Measurements from ENCODE around the gene NPL.

Gene NPL

DNA sequence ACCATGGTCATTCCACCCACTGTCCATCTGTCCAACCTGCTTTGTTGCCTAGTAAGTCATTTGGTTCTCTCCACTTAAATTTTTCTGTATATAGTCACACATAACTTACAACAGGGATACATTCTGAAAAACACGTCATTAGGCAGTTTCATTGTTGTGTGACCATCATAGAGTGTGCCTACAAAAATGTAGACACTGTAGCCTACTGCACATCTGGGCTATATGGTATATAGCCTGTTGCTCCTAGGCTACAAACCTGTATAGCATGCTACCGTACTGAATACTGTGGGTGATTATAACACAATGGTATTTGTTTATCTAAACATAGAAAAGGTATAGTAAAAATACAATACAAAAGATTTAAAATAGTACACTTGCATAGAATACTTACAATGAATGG lies 10.0 kb upstream of the NPL start:
- DNase-seq, result no peak

DNA sequence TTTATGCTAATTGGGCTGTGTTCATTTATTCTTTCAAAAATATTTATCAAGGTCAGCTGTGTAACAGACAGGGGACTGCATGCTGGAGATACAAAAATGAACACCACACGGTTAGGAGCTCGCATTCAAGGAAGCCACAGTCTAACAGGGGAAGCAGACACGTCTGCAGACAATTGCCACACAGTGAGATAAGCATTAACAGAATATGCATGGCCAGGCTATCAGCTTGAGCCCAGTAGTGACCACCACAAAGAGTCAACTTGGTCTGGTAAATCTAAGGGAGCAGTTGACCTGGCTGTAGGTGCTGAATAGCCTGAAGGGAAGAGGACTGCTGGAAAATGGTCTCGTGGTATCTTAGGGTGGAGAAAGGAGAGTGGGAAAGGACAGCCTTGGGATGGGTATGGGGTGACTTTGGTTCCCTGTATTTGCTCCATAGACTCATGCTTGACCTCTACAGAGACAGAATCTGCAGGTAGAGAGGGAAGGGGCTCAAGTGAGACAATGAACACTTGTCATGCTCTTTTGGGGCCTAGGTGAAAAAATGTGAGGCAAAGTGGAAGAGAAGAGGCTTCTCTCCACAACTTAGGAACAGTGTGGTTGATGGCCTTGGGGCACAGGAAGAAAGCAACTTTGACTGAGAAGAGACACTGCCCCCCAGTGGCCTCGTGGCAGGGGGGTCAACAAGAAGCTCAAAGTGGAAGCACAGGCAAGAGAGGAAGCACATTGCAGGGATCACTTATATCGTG lies 7.6 kb upstream of the NPL start:
- peak; percentile 80 for DNase-seq

DNA sequence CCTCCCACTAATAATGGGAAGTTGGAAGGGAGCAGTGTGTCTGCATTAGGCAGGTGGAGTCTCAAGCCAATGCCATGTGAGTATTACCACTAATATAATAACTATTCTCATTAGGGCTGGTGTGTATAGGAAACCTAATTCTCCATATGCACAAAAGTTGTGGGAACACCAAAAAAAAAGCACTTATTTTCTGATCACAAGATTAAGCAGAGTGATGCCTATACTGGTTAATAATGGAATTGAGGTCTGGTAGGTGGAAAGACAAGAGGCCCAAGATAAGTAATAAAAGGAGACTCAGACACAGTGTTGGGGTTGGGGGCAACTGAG lies 7.0 kb upstream of the NPL start:
- no peak for DNase-seq

DNA sequence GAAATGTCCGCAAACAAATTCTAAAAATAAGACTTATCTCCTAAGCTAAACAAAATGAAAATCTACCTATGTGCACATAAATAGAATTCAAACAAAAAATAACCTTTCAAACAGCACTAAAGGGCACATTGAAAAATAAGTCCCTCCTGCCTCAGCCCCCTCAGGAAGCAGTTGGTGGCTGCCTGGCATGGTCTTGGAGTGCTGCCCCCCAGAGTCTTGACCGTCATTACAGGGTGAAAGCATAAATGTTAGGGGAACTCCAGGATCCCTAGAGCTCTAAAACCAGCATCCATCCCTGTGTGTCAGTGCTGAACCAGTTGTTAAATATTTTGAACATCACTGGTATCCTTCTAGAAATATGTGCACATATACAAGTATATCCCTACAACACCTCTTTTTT lies 6.5 kb upstream of the NPL start:
- DNase-seq, result no peak

DNA sequence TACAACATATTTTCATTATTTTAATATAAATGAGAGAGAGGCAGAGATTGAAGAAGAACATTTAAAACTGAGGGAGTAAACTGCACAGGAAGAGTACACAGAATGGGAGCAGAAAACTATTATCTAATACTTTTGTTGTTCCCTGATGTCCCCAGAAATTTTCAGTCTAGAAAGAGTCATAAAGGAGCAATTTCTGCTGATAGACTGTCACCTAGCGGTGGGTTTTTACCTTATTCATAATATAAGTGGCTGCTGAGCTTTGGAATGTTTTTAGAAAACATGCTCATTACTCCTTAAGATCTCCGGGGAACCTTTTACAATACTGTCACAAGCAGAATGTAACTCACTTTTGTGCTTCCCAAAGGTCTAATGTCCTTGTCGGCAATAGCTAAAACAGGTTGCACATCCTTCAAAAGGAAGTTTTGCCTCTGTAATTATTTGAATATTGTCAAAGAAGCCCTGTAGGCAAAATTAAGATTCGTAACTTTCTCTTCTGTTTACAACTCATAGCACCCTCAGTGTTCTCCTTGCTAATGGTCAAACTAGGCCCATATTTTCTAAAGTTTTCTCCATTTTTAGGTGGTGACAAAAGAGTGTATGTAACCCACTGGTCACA lies 4.9 kb upstream of the NPL start:
- peak; percentile 70 for DNase-seq

DNA sequence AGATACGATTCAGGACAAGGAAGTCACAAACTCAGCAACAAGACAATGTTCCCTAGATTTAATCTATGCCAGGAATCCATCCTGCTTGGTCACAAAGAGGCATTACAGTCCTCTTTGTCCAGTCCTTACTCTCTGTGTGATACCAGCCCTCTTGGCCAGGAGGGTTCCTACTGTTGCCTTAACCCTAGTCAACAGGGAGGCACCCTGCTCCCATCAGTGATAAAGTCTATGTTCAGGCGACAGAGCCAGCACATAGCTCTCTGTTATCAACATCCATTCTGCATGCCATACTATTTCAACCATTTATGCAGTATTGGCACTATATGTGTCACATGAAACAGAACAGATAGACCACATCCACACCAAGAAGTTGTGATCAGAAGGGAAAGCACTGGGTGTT lies 4.4 kb upstream of the NPL start:
- no peak for DNase-seq

DNA sequence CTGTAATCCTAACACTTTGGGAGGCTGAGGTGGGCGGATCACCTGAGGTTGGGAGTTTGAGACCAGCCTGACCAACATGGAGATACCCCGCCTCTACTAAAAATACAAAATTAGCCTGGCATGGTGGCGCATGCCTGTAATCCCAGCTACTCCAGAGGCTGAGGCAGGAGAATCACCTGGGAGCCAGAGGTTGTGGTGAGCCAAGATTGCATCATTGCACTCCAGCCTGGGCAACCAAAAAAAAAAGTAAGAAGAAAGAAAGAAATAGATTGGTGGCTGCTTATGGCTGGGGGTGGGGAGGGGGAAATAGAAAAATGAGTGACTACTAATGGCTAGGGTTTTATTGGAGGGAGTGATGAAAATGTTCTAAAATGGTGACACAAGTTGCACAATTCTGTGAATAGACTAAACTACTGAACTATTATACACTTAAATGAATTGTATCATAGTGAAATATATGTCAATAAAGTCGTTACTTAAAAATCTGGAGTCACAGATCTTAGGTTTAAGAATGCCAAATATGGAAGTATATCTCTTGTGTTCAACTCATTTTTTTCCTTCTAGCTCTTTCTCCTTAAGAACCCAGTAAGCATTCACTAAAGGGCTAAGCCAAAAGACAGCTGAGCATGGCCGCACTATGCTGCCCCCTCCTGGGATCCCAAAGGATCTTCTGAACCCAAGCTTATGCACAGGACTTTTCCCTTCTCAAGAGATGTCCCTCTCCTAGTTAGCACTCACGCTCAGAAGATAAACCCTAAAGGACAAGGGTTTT lies 3.2 kb upstream of the NPL start:
- peak; percentile 66 for DNase-seq

DNA sequence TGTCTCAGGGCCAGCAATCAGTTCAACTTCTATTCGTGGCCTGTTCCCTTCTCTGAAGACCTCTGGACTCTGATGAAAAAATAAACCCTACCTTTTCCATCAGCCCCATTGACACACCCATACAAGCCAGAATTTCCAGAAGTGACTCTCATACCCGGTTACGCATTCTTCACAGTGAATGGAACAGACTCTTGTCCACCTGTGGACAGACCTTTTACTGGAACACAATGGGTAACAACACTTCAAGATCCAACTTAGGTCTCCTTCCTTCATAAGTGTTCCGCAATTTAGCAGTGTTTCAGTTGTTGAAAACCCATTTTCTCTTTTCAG lies 2.6 kb upstream of the NPL start:
- DNase-seq, result no peak

DNA sequence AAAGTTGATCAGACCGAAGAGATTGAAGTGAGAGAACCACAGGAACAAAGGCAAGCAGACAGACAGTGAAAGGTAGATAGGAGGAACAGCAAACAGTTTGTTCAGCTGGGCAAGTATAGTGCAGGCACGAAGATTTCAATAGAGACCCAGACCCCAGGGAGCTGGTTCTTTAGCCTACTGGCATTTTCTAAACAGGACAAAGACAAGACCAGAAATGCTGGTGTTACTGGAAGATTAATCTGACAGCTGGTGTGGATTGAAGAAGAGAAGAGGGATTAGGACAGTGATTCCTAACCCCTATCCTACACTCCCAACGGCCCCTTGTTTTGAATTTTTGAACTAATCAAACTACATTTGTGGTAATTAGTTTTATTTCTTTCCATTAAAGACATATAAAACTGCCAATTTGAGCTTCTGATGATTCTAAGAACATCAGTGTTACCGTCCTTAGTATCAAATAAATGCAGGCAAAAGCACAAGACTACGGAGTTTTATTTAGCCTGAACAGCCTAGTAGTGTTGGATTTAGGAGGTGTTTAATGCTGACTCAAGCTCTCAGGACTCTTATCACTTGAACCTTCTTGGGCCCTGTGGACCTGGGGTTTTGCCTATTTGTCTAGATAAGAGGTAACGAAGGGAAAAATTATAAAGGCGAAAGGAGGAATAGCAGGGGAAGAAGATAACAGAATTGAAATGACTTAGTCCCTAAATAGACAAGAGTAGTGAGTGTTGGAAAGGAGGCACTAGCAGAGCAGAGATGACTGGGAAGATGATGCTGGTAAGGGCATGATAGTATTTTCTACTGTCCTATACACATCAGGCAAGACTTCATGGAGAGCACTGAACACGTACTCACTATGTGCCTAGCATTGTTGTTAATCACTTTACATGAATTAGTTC lies 2.0 kb downstream of the NPL start:
- DNase-seq, result no peak

DNA sequence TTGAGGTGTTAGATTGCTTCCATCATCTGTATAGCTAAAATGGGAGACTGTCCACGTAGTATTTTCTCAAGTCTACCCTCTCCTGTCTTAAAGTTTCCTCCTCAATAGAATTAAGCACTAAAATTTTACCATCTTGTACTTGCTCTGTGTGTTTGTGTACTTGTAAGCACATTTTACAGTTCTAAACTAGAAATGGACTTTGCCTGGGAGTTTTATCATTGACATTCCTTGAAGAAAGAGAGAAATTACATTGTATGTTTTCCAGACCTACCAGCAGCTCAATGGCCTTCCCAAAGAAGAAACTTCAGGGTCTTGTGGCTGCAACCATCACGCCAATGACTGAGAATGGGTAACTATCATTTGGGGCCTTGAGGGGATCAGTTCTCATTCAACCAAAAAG lies 4.5 kb downstream of the NPL start:
- DNase-seq, result no peak

DNA sequence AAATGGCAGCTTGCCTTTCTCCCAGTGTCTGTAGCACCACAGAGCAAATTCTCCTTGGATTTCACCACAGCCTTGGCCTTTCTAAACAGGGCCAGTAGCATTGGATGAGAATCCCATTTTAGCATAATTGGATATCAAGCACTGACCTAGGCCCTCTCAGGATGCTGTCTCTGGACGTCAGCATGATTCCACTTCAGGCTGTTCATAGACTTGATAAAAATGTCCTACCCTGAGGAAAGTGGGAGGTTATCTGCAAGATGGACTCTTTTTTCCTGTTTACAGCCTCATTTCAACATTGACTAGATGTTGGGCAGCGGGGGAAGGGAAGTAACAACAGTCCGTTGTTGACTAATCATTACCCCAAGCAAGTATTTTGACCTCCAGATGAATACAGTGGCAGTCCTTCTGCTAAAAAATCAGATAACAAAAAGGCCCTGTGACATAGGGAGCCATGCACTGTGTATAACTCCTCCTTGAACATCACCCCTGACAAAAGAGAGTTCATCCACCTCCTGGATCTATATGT lies 5.2 kb downstream of the NPL start:
- DNase-seq, result no peak

DNA sequence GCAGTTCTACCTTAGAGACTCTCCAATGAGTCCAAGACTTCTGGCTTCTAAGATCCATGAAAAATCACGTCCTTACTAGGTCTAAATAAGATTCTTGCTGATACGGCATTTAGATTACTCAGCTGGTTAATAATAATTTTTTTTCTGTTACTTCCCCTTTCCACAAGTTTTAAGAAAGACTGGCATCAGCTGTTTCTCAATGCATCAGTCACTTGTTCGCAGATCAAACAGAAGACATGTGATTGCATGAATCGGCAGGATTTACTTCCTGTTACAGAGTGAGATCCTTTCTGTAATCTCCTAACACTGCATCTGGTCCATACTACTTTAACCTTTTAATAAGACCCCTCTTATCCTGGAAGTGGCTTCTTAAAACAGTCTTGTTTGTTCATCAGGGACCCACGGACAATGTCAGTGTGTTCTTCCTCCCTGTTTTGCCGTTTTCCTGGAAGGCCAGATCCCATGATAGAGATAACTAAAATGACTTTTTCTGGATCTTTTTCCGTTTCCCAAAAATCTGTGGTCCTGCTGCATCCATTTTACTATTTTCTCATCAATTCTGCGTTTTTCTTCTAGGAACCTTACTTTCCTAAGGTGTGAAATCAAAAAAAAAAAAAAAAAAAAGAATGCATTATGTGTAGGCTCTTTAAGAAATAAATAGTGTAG lies 6.1 kb downstream of the NPL start:
- DNase-seq, result peak; percentile 90

DNA sequence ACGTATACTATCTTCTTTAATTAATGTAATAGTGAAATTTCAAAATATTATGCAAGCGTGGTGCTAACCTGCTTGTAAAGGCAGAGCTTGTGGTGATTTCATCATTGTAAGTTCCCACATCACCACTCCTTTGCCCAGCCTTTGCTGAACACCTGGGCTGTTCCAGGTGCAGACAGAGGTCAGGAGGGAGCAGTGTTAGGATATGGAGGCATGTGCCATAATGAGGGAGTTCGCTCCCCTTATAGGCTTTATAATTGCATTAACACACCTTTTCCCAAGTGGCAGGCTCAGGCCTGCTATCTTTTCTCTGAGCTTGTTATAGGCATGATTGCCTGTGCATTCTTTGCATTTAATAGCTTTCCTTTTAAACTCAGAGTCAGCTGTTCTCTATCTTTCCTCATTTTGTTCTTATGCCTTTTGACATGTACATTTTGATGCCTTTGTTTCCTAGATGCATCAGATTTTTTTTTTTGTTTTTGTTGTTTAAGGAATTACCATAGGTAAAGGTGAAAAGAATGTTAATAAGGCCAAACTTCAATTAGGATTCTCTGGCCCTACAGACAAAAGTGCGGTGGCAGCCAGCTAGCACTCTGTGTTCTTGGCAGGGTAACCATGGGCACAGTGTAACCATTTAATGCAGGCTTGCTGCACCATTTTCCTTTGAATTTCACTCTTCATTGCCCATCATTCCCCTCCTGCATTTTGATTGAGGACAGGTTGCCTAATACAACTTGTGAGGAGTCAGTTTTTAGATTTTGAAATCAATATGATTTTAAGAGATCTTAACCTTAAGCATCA lies 12.6 kb downstream of the NPL start:
- DNase-seq, result no peak

DNA sequence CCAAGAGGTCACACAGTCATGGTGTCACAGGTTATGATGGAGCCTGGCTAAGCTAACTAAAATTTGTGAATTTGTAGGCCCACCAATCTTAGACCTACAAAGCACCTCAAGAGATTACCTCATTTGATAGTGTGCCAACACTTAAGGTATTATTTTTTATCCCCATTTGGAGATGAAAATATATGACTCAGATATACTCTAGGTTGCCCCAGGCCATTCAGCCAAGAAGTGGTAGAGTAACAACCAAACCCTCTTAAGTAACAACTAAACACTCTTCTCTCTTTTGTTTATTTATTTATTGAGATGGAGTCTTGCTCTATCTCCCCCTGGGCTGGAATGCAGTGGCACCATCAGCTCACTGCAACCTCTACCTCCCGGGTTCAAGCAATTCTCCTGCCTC lies 14.3 kb downstream of the NPL start:
- no peak for DNase-seq

DNA sequence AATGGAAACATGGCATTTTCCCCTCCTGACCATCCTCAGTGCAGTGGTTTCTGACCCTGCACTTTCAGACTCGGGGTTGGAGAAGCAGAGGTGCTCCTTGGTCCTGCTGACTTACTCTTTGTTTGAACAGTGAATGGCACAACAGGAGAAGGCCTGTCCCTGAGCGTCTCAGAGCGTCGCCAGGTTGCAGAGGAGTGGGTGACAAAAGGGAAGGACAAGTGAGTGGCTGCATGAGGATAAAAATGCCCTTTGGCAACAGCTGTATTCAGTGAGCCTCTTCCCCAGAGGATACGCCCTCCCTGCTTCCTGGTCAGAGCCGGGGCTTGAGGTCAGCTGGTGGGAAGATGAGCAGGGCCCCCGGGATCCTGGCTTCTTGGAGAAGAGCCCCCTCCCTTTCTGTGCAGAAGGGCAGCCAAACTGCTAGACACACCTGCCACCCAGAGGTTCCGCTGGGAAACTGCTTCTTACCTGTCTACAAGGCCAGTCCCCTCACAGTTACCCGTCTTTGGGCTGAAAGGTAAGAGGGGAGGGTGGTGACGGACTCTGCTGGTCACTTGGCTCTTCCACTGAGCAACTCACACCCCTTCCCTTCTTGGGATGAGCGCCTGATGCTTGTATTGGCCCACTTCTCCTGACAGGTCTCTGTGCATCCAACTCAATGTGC lies 16.6 kb downstream of the NPL start:
- DNase-seq, result no peak

DNA sequence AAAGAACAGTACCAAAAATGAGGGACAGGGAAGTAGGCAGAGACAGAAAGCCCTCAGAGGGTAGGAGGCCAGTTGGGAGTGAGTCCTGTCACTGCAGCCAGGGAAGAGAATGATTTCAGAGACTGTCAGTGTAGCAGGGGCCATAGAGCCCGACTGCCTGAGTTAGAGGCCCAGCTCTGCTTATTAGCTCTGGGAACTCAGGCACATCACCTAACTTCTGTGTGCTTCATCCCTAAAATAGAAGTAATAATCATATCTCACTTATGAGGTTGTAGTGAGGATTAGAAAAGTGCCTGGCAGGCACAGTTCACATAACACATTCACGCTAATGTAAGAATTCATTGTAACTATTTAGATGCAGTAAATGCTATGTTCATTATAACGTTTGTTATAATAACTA lies 18.3 kb downstream of the NPL start:
- no peak for DNase-seq

DNA sequence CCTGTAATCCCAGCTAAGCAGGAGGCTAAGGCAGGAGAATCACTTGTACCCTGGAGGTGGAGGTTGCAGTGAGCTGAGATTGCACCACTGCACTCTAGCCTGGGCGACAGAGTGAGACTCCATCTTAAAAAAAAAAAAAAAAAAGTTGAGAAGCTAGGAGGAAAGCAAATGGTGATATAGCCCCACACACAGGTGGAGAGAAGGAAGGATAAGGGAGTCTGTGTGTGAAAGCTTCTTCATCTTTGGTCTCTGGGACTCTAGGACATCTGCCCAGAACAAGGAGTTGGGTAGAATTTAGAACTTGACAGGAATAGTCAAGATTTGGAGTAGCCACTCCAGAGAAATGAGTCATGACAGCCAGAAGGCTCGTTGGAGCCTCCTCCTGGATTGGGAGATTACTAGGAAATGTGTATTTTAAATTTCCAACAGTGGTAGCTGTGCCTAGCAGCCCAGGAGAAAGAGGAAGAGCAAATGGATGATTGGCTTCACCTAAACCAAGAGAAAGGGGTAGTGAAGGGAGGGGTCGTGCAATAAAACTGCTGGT lies 19.9 kb downstream of the NPL start:
- DNase-seq, result no peak

DNA sequence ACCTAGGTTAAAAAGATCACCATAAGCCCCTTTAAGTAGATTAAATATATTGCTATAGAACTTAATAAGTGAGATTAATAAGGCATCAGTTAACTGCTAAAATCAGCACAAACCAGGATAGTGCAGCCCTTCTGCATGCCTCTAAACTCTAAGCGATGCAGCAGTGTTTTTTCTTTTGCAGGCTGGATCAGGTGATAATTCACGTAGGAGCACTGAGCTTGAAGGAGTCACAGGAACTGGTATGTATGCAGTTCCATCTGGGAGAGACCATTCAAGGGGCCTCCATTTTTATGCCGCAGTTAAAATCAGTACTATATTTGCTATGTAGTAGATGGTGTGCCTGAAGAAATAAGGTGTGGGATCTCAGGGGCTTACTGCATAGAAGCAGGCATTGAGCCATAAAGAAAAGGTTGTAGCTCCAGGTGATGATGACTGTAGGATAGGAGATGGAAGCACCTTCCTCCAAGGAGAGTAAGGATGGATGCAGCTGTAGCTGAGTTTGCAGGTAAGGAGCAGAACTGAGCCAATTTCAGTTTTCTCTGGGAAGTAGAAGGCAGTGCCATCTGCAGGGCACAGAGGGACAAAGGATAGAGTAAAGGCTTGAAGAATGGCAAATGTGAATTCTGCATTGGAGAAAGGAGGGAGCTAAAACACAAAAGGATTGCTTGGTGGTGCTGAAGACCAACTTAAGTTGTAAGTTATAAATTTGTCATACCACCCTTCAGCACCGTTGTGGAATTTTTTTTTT lies 22.6 kb downstream of the NPL start:
- DNase-seq, result no peak

DNA sequence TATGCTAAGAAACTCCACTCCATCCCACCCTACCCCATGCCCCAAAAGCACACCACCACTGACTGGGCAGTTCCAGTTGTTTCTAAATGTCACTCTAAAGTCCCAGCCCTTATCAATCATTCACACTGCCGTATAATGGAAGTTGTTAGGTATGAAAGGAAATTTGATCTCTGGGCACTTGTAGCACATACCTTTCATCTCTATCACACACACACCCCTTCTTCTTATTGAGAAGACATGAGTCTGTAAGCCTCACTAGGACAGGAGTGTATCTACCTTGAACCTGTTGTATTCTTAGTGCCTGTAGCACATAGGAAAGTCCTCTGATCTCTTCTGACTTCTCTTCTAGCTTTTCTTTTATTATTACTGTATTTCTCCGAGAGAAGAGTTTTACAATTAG lies 27.3 kb downstream of the NPL start:
- no peak for DNase-seq

DNA sequence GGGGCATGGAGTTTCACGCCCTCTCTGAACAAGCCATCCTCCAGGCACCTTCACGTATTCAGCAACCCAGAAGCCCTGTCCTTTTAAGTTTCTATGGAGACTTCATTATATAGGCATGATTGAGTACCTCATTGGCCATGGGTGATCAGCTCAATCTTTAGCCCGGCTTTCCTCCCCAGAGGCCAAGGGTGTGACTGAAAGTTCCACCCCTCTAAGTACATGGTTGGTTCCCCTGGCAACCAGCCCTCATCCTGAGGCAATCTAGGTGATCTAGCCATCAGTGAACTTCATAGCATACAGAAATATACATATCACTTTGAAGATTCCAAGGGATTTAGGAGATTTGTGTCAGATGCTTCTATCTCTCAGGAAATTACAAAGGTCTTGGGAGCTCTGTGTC lies 28.2 kb downstream of the NPL start:
- DNase-seq, result no peak
